H1 (cell line): ENCODE measurements around the gene NR3C2. TPM values are rescaled to one million over a fixed set of nuclear protein-coding genes. Genes with fewer than 3 reads are reported as not detected.

Source experiments
- CTBP2 ChIP-seq: IDR thresholded peaks from 2 replicates; pipeline ENCODE4 v1.7.0; 2011; ENCODE audit warnings: borderline replicate concordance, mild to moderate bottlenecking, moderate library complexity, mixed read lengths, low read length; ENCODE audit not compliant: insufficient read depth, insufficient read length
- GTF2F1 ChIP-seq: IDR thresholded peaks from 2 replicates; pipeline ENCODE4 v1.6.1; 2012; ENCODE audit warnings: low read depth, low read length, improper control_type of control experiment, borderline replicate concordance
- POLR2AphosphoS5 ChIP-seq: IDR thresholded peaks from 2 replicates; pipeline ENCODE4 v1.6.1; 2011; ENCODE audit warnings: low read depth, low read length
- SAP30 ChIP-seq: fragments of 300-600 bp; sonication (generic); IDR thresholded peaks from 2 replicates; pipeline ENCODE4 v1.7.1; 2012; ENCODE audit warnings: low read length, moderate library complexity, mild to moderate bottlenecking, inconsistent platforms; ENCODE audit not compliant: insufficient read depth, insufficient replicate concordance
- SIRT6 ChIP-seq: IDR thresholded peaks from one replicate; pipeline ENCODE4 v1.7.1; 2012; ENCODE audit warnings: low read length, inconsistent platforms
- polyA plus RNA-seq, 7 experiments: library from polyadenylated mRNA; depleted of rRNA in 3 of 7; stranded (reverse) in 5 of 7; unstranded in 2 of 7; fragments of >200 nt in 5 of 7; fragments of 200-250 nt in 2 of 7; gene quantifications; 1 replicate in 5 of 7; 2 replicates in 1 of 7; 4 replicates in 1 of 7; pipeline versions ENCODE4 v1.2.1 to v1.2.3, GENCODE V29; 2011 to 2013; ENCODE audit warnings: missing spikeins in 2 of 7, mixed read lengths in 2 of 7
- total RNA-seq: library from RNA; stranded (reverse); fragmentation: NEBNext Ultra II Directional; extraction: Animal tissue kit (Norgen Biotek cat#: 25700); gene quantifications from 2 replicates; pipeline ENCODE4 v1.2.1, GENCODE V29; 2021
- TF ChIP-seq, protein P1 (sequence below): fragments of 300-600 bp; sonication (generic); IDR thresholded peaks from 2 replicates; pipeline ENCODE4 v1.7.1; 2012; ENCODE audit warnings: low read length, moderate library complexity, mild to moderate bottlenecking, inconsistent platforms; ENCODE audit not compliant: insufficient replicate concordance
- TF ChIP-seq, protein P2 (sequence below): IDR thresholded peaks from 2 replicates; pipeline ENCODE4 v1.6.1; 2011; ENCODE audit warnings: low read depth, mild to moderate bottlenecking, low read length; ENCODE audit not compliant: insufficient read depth
- TF ChIP-seq, protein P3 (sequence below): IDR thresholded peaks from 2 replicates; pipeline ENCODE4 v1.6.1; 2012; ENCODE audit warnings: low read length, inconsistent platforms

NR3C2 gene
- total and polyA plus RNA-seq, 2 of the 8 experiments (the other 6 are each of a cell fraction or from before 2014, with no cell fraction given) = 0.80 to 3.9 TPM

DNA sequence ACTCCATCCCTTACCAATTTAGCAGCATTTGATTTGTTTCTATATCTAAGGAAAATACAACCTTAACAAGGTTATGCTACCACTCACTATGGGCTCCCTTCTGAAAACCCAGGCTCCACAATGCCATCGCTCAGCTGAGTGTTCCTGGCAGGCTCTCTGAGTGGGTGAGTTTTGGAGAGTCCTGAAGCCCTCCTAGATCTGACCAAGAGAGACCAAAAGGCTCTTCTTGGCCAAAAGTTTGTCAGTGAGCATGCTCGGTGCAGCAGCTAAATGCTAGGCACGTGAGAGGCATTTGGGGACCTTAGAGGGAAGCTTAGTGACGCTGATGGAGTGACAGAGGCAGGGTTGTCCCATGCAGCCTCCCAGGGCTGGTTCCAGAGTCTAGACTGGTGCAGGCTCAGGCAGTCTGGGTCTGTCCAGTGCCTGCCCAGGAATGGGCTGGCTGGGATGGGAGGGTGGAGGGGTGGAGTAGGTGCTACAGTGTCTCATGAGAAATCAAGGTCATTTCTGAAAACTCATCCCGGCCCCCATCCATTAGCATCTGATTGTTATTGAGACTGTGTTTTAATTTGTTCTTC is 346.8 kb downstream of the NR3C2 start (continued):
- TF ChIP-seq, protein P1, sequence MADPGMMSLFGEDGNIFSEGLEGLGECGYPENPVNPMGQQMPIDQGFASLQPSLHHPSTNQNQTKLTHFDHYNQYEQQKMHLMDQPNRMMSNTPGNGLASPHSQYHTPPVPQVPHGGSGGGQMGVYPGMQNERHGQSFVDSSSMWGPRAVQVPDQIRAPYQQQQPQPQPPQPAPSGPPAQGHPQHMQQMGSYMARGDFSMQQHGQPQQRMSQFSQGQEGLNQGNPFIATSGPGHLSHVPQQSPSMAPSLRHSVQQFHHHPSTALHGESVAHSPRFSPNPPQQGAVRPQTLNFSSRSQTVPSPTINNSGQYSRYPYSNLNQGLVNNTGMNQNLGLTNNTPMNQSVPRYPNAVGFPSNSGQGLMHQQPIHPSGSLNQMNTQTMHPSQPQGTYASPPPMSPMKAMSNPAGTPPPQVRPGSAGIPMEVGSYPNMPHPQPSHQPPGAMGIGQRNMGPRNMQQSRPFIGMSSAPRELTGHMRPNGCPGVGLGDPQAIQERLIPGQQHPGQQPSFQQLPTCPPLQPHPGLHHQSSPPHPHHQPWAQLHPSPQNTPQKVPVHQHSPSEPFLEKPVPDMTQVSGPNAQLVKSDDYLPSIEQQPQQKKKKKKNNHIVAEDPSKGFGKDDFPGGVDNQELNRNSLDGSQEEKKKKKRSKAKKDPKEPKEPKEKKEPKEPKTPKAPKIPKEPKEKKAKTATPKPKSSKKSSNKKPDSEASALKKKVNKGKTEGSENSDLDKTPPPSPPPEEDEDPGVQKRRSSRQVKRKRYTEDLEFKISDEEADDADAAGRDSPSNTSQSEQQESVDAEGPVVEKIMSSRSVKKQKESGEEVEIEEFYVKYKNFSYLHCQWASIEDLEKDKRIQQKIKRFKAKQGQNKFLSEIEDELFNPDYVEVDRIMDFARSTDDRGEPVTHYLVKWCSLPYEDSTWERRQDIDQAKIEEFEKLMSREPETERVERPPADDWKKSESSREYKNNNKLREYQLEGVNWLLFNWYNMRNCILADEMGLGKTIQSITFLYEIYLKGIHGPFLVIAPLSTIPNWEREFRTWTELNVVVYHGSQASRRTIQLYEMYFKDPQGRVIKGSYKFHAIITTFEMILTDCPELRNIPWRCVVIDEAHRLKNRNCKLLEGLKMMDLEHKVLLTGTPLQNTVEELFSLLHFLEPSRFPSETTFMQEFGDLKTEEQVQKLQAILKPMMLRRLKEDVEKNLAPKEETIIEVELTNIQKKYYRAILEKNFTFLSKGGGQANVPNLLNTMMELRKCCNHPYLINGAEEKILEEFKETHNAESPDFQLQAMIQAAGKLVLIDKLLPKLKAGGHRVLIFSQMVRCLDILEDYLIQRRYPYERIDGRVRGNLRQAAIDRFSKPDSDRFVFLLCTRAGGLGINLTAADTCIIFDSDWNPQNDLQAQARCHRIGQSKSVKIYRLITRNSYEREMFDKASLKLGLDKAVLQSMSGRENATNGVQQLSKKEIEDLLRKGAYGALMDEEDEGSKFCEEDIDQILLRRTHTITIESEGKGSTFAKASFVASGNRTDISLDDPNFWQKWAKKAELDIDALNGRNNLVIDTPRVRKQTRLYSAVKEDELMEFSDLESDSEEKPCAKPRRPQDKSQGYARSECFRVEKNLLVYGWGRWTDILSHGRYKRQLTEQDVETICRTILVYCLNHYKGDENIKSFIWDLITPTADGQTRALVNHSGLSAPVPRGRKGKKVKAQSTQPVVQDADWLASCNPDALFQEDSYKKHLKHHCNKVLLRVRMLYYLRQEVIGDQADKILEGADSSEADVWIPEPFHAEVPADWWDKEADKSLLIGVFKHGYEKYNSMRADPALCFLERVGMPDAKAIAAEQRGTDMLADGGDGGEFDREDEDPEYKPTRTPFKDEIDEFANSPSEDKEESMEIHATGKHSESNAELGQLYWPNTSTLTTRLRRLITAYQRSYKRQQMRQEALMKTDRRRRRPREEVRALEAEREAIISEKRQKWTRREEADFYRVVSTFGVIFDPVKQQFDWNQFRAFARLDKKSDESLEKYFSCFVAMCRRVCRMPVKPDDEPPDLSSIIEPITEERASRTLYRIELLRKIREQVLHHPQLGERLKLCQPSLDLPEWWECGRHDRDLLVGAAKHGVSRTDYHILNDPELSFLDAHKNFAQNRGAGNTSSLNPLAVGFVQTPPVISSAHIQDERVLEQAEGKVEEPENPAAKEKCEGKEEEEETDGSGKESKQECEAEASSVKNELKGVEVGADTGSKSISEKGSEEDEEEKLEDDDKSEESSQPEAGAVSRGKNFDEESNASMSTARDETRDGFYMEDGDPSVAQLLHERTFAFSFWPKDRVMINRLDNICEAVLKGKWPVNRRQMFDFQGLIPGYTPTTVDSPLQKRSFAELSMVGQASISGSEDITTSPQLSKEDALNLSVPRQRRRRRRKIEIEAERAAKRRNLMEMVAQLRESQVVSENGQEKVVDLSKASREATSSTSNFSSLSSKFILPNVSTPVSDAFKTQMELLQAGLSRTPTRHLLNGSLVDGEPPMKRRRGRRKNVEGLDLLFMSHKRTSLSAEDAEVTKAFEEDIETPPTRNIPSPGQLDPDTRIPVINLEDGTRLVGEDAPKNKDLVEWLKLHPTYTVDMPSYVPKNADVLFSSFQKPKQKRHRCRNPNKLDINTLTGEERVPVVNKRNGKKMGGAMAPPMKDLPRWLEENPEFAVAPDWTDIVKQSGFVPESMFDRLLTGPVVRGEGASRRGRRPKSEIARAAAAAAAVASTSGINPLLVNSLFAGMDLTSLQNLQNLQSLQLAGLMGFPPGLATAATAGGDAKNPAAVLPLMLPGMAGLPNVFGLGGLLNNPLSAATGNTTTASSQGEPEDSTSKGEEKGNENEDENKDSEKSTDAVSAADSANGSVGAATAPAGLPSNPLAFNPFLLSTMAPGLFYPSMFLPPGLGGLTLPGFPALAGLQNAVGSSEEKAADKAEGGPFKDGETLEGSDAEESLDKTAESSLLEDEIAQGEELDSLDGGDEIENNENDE = no peak
- no peak for TF ChIP-seq POLR2AphosphoS5
- TF ChIP-seq, protein P2, sequence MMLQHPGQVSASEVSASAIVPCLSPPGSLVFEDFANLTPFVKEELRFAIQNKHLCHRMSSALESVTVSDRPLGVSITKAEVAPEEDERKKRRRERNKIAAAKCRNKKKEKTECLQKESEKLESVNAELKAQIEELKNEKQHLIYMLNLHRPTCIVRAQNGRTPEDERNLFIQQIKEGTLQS = no peak
- TF ChIP-seq GTF2F1 = no peak
- TF ChIP-seq, protein P3, sequence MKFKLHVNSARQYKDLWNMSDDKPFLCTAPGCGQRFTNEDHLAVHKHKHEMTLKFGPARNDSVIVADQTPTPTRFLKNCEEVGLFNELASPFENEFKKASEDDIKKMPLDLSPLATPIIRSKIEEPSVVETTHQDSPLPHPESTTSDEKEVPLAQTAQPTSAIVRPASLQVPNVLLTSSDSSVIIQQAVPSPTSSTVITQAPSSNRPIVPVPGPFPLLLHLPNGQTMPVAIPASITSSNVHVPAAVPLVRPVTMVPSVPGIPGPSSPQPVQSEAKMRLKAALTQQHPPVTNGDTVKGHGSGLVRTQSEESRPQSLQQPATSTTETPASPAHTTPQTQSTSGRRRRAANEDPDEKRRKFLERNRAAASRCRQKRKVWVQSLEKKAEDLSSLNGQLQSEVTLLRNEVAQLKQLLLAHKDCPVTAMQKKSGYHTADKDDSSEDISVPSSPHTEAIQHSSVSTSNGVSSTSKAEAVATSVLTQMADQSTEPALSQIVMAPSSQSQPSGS = no peak
- no peak for TF ChIP-seq SAP30
- TF ChIP-seq CTBP2 = no peak
- no peak for TF ChIP-seq SIRT6
